ENCODE measurements around the gene RNF19B.

DNA sequence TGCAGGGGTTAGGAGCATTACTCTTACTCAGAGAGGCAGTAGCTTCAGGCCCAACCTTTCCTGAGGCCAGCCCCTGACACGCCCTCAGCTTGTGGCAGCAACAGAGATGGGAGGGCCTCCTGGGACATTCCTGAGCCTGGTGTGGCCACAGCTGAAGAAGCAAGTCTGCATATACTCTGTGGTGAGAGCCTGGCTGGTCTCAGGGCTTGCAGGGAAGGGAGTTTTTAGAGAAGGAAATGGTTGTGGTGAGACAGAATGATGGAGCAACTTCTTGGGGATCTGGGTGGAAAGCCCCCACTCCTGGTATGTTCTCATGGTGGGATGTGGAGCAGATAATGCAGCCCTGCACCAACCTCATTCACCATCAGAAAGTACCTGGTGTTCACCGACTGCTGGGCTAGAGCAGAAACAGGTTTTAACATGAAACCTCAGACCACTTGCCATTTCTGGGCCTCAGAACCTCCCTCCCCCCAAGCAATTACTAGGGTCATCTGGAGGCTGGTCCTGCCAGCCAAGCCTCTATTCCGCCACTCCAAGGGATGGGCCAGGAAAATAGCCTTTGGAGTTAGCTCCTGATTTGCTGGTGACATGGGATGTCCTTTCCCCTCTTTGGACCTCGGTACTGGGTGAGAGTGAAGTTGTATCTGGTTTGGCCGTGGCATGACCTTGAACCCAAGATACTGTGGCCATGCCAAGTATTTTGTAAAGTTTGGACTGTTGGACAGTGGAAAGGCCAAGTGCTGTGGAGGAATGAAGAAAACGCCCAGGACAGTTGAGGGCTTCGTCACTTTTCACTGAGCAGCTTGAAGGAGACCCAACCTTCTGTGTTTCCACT, 28.1 kb upstream of the RNF19B start:
- TF ChIP-seq EZH2 (IDR thresholded peaks at IDR 0.05; ENCODE audit: borderline replicate concordance, low read length): no peak
- TF ChIP-seq, protein P1, sequence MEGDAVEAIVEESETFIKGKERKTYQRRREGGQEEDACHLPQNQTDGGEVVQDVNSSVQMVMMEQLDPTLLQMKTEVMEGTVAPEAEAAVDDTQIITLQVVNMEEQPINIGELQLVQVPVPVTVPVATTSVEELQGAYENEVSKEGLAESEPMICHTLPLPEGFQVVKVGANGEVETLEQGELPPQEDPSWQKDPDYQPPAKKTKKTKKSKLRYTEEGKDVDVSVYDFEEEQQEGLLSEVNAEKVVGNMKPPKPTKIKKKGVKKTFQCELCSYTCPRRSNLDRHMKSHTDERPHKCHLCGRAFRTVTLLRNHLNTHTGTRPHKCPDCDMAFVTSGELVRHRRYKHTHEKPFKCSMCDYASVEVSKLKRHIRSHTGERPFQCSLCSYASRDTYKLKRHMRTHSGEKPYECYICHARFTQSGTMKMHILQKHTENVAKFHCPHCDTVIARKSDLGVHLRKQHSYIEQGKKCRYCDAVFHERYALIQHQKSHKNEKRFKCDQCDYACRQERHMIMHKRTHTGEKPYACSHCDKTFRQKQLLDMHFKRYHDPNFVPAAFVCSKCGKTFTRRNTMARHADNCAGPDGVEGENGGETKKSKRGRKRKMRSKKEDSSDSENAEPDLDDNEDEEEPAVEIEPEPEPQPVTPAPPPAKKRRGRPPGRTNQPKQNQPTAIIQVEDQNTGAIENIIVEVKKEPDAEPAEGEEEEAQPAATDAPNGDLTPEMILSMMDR (conservative IDR thresholded peaks at IDR 0.05 in 1 of 2, IDR thresholded peaks at IDR 0.05 in 1 of 2; ENCODE audit: extremely low read depth in 1 of 2, insufficient read depth in 1 of 2, low read depth in 1 of 2, low read length in 2 of 2): no peak
